ENCODE data around the gene MICALL2. TPM values are rescaled to one million over a fixed set of nuclear protein-coding genes. Genes with fewer than 3 reads are reported as not detected.

The MICALL2 gene
- total RNA-seq, 4 donors from 2014 or later, result 67.6 to 181 (median 97.0) TPM

DNA sequence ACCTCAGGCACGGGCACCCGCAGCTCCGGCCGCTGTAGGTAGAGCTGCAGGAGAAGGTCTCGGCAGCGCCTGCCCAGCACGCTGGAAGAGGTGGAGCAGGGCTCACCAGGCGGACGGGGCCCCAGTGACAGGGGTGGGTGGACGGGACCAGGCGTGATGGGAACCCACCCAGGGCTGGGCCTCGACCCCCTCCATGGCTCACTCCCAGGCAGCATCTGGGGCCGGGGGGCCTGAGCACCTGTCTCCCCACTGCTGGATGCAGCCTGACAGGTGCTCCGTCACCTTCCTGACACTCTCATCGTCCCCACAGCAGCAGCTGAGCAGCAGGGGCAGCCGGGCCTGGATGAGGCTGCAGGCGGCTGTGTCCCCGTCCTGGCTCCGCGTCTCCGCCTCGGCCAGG lies 16.7 kb upstream of the MICALL2 start:
- DNase-seq, result no peak
- TF ChIP-seq EP300 (IDR thresholded peaks at IDR 0.05; ENCODE audit: low read depth) (no peak), POLR2A (IDR thresholded peaks at IDR 0.05) (no peak), POLR2AphosphoS5 (IDR thresholded peaks at IDR 0.05) (no peak)
- TF ChIP-seq, protein P1, sequence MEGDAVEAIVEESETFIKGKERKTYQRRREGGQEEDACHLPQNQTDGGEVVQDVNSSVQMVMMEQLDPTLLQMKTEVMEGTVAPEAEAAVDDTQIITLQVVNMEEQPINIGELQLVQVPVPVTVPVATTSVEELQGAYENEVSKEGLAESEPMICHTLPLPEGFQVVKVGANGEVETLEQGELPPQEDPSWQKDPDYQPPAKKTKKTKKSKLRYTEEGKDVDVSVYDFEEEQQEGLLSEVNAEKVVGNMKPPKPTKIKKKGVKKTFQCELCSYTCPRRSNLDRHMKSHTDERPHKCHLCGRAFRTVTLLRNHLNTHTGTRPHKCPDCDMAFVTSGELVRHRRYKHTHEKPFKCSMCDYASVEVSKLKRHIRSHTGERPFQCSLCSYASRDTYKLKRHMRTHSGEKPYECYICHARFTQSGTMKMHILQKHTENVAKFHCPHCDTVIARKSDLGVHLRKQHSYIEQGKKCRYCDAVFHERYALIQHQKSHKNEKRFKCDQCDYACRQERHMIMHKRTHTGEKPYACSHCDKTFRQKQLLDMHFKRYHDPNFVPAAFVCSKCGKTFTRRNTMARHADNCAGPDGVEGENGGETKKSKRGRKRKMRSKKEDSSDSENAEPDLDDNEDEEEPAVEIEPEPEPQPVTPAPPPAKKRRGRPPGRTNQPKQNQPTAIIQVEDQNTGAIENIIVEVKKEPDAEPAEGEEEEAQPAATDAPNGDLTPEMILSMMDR (IDR thresholded peaks at IDR 0.05), result no peak
- 90% methylated on average over 22 of the region's 22 CpGs; no CpG with 5 or more reads in 1 of the 2 donors for WGBS, 2 donors (ENCODE audit: low coverage in 1 of 2)
- in situ Hi-C loops (cut with MboI; ENCODE audit: low pct_ligation_motif_present in 1 of 4, low pct_unique_long_range_greater_than_20kb in 1 of 4, low sequenced_read_pairs in 3 of 4) (no loop called here), intact Hi-C loops (cut with DNase I; ENCODE audit: low total_unique reads) (loop anchor here (5.0 kb wide), 1 partner anchor 259 kb away; no protein-coding TSS in a partner anchor)
- Histone ChIP-seq H3K27ac (no peak overlapping the region), H3K36me3 (peaks cover 0 to 25% (median 10%) of the 10 kb centered on the region in 4 donors), H3K4me1 (peaks cover 3 to 11% (median 4%) of the 10 kb centered on the region in 4 donors), H3K9me3 (no peaks in the 10 kb centered on the region), H3K4me3 (no peak overlapping the region), H3K27me3 (no peaks in the 10 kb centered on the region)

GRCh38 chr7:1475393-1475792 lies 16.1 kb upstream of the MICALL2 start:
- no peak for DNase-seq
- in situ Hi-C loops (cut with MboI; ENCODE audit: low pct_ligation_motif_present in 1 of 4, low pct_unique_long_range_greater_than_20kb in 1 of 4, low sequenced_read_pairs in 3 of 4), result no loop called here
- Histone ChIP-seq H3K9me3 (no peaks in the 10 kb centered on the region), H3K27ac (no peak overlapping the region), H3K4me1 (peaks cover 3 to 11% (median 4%) of the 10 kb centered on the region in 4 donors), H3K27me3 (no peaks in the 10 kb centered on the region), H3K4me3 (no peak overlapping the region), H3K36me3 (peaks cover 0 to 29% (median 11%) of the 10 kb centered on the region in 4 donors)
- TF ChIP-seq, protein P1 (IDR thresholded peaks at IDR 0.05), result no peak
- WGBS, 2 donors (ENCODE audit: low coverage in 1 of 2), result 97% methylated on average over 12 of the region's 17 CpGs; no CpG with 5 or more reads in 1 of the 2 donors
- intact Hi-C loops (cut with DNase I; ENCODE audit: low total_unique reads), result loop anchor here (5.0 kb wide), 1 partner anchor 258 kb away; no protein-coding TSS in a partner anchor

GRCh38 chr7:1474736-1475135 lies 15.5 kb upstream of the MICALL2 start:
- WGBS, 2 donors (ENCODE audit: low coverage in 1 of 2), result 78% methylated on average over 18 of the region's 24 CpGs; no CpG with 5 or more reads in 1 of the 2 donors
- H3K27me3 ChIP-seq, result no peaks in the 10 kb centered on the region
- TF ChIP-seq EP300 (IDR thresholded peaks at IDR 0.05; ENCODE audit: low read depth) (no peak), POLR2AphosphoS5 (IDR thresholded peaks at IDR 0.05) (no peak), POLR2A (IDR thresholded peaks at IDR 0.05) (no peak)
- H3K9me3 ChIP-seq, result no peaks in the 10 kb centered on the region
- no peak overlapping the region for H3K27ac ChIP-seq
- in situ Hi-C loops (cut with MboI; ENCODE audit: low pct_ligation_motif_present in 1 of 4, low pct_unique_long_range_greater_than_20kb in 1 of 4, low sequenced_read_pairs in 3 of 4) (no loop called here), intact Hi-C loops (cut with DNase I; ENCODE audit: low total_unique reads) (loop anchor here (5.0 kb wide), 2 partner anchors 42 to 257 kb away; no protein-coding TSS in a partner anchor)
- peaks cover 0 to 34% (median 10%) of the 10 kb centered on the region in 4 donors for H3K36me3 ChIP-seq
- H3K4me1 ChIP-seq, result peaks cover 3 to 11% (median 4%) of the 10 kb centered on the region in 4 donors
- DNase-seq, result no peak
- no peak overlapping the region for H3K4me3 ChIP-seq

GRCh38 chr7:1473864-1474512 lies 14.7 kb upstream of the MICALL2 start:
- intact Hi-C loops (cut with DNase I; ENCODE audit: low total_unique reads) (loop anchor here (5.0 kb wide), 1 partner anchor 42 kb away; no protein-coding TSS in a partner anchor), in situ Hi-C loops (cut with MboI; ENCODE audit: low pct_ligation_motif_present in 1 of 4, low pct_unique_long_range_greater_than_20kb in 1 of 4, low sequenced_read_pairs in 3 of 4) (no loop called here)
- peaks cover 3 to 11% (median 4%) of the 10 kb centered on the region in 4 donors for H3K4me1 ChIP-seq
- no peaks in the 10 kb centered on the region for H3K27me3 ChIP-seq
- peak overlapping the region in 3 of 4 donors; percentile 17 to 19 (median 17) for H3K27ac ChIP-seq
- TF ChIP-seq, protein P1 (IDR thresholded peaks at IDR 0.05), result peak; percentile 89 to 98 (median 95)
- TF ChIP-seq EP300 (IDR thresholded peaks at IDR 0.05; ENCODE audit: low read depth) (no peak), POLR2AphosphoS5 (IDR thresholded peaks at IDR 0.05) (peak in 2 of 3 donors; percentile 44 to 61), POLR2A (IDR thresholded peaks at IDR 0.05) (no peak)
- DNase-seq, result peak; percentile 95
- H3K4me3 ChIP-seq, result no peak overlapping the region
- WGBS, 2 donors (ENCODE audit: low coverage in 1 of 2), result 33% methylated on average over 22 of the region's 37 CpGs; no CpG with 5 or more reads in 1 of the 2 donors
- peaks cover 0 to 29% (median 10%) of the 10 kb centered on the region in 4 donors for H3K36me3 ChIP-seq
- no peaks in the 10 kb centered on the region for H3K9me3 ChIP-seq
